Embryonic facial prominence (tissue), 1 donor: ENCODE data around the gene RNF39.

Source experiments
- DNase-seq: peaks from one replicate; pipeline ENCODE4 v3.0.0-alpha.2; 2016; ENCODE audit errors: extremely low spot score

Gene RNF39

DNA sequence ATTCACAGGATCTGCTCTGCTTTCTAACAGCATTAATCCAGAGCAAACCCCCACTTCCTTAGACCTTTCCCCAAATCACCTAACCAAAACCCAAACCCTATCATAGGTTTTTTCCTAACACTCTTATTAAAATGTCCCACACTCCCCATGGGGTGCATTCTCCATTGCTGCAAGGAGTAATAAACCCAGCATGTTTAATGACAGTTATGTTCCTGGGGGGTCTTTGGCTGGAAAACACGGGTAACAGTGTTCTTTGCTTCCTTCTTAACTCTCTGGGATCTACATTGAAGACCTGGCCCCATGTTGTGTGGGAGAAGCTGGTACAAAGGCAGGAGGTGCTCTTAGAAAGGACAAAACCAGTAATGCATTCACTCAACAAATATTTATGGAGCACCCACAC is 21.3 kb upstream of the RNF39 start:
- DNase-seq = no peak

DNA sequence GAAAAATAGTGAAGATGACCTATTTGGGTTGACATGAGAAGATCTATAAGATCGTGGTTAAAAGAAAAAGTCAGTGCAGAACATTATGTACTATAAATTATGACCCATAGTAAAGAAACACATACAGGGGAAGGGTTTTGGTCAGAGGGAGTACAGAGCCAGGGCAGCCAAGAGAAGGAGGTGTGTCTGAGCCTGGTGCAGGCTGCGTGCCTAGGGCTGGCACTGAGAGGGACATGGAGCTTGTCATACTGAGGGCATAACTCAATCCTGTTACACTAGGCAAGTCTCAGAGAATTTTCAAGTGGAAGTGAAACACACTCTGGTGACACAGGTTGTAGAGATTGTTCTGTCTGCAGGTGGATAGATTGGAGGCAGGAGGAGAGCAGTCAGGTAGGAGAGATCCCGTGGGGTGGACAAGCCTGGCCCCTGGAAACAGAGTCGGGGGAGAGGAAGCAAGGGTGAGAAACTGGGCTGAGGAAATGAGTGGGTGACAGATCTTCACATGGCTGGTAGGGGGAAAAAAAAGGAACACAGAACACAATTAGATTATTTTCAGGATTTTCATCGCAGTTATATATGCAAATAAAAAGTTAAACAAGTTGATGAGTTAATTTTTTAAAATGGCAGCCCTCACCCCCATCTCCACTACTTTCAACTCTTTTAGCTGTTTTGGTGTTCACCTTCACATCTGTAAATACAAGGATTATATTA is 18.5 kb upstream of the RNF39 start:
- DNase-seq = no peak

DNA sequence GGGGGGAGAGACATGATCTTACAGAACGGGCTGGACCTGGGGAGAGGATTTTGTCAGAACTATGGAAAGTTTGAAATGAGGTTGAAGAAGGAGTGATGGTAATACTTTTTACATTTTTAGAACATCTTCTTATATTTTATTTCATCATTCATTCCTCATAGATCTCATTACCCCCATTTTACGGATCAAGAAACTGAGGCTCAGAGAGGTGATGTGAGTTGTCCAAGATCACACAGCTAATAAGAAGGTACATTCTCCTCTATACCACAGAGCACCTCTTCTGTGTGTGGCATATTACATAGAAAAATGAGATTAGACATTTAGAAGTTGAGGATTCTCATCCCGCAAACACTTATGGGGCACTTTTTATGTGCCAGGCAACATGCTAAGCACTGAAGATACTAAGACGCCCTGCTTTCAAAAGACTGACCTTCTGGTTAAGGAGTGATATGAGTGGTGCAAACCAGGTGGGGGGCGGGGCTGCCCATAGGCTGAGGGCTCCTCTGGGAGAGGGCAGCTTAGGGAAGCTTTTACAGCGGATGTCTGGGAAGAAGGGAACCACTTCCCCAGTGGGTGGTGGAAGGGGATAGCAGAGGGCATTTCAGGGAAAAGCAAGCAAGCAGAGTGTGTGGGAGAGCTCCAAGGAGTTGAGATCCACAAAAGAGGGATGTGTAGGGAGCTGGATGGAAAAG is 17.4 kb upstream of the RNF39 start:
- DNase-seq = no peak

DNA sequence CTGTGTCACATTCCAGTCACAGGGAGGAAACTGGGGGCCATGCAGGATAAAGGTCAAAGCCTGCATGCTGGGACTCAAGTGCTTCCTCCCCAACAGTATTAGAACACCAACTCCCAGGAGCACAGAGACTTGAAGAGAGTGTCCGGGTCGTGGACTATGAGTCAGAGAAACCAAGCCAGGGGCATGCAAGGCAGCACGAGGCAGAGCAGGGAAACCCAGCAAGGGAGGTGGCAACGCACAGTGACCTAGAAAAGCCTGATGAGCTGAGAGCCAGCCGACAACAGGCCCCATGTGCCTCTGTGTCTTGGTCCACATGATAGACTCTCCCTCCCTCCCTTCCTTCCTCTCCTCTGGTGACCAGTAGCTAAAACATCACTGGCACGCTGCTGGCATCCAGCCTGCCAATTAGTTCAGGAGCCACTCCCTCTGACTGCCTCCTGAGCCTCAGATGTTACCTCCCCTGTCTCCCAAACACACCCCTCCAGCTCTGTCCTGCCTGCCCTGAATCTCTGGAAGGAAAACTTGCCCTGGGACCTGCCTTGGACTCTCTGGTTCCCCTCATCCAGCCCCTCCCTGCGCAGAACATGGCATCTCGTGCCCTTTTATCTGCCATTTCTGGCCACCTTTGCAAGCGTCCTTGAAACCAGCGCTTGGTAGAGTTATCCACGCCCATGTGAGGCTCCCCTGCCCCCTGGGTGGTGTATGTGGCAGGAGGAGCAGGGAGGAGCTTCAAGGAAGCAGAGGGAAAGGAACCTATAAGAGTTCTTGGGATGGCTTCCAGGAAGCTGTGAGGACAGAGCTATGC is 16.2 kb upstream of the RNF39 start:
- DNase-seq = no peak

DNA sequence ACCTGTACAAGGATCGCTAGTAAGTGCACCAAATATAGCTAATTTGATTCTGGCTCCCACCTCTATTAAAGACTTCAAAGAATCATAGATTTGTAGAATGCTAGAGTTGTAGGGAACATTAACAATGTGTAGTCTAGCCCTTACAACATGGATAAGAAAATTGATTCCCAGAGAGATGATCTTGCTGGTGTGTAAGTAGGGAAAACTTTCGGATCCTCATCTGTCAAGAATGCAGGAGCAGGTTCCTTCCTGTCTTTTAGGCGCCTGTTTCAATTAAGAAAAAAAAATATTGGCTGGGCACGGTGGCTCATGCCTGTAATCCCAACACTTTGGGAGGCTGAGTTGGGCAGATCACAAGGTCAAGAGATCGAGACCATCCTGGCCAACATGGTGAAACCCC is 12.3 kb upstream of the RNF39 start:
- DNase-seq = no peak

DNA sequence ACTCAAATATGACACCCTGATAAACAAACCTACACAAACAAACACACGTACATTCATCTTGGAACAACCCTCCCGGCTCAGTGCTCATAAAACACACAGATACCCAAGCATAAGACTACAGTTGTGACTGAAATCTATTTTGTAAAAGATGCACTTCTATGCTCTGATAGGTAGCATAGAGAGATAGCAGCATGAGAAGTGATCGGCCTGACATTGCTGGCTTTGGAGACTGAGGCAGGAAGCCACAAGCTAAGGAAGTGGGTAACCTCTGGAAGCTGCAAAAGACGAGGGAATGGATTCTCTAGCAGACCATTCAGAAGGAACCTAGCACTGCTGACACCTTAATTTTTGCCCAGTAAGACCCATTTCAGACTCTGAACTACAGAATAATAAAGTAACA is 1.6 kb upstream of the RNF39 start:
- DNase-seq = no peak

DNA sequence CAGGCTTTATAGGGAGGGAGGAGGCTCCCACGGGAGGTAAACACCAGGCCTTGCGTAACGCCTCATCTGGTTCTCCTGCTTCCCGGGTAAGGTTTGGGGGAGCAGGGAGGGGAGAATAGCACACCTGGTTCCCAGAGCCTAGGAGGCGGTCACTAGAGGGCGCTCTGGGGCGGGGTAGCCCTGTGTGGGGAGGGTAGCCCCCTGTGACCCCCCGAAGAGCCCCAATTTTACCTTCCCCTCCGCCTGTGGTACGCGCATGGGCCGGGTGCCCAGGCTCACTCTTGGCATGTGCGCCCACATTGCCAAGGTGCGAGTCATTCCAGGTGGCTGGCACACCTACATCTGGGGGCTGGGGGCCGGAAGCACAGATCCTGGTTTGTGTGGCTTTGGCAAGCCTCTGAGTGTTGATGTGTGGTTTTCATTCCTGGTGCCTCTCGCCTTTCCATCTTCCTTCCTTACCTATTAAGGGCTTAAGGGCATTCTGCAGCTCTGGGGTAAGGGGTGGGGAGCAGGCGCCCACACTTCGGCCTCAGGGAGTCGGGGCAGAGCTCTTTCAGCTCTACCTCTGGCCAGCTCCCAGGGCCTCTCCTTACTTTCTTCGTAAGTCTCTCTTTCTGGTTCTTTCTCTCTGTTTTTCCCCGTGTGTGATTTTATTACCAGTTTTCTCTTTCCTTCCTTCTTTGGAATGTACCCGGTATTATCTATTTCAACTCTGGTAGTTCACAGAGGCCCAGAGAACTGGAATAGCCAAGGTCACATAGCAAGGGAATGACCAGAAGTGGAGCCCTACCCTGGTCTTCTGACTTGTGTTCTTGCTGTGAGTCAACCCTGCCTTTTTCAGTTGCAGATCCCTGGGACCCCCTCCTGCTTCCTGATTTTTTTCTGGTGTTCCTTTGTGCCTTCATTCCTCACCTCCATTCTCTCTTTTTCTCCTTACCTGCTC is 492 bp upstream of the RNF39 start:
- no peak for DNase-seq

DNA sequence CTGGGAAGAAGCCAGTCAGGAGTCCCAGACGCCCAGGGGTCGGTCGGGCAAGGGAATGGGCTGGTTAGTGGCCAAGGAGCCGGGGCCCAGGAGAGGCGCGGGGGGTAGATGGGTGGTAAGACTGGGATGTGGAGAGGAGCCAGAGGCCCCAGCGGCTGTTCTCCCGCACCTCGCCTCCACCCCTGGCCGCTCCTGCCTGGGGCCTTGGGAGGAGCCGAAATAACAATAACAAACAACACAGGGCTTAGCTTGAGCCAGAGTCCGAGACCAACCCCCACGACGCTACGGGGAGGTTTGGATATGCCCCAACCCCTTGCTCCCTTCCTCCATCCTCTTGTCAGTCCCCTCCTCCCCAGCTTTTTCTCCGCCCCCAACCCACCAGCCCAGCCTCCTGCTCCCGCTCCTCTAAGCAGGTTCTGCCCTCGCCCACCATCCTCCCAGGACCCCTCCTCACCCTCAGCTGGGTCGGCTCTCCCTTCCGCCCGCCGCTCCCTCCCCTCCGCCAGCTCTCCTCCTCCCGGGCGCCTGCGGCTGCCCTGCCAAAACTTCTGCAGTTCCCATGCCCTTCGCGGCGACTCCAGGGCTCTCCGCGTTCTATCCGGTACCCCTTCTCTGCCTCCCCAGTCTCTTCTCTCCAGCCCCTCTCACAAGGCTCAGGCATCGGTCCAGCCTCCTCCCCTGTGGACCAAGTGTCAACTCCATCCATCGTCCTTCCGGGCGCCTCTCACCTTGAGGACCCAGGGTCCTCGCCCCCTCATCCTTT is 1.1 kb downstream of the RNF39 start:
- DNase-seq = no peak

DNA sequence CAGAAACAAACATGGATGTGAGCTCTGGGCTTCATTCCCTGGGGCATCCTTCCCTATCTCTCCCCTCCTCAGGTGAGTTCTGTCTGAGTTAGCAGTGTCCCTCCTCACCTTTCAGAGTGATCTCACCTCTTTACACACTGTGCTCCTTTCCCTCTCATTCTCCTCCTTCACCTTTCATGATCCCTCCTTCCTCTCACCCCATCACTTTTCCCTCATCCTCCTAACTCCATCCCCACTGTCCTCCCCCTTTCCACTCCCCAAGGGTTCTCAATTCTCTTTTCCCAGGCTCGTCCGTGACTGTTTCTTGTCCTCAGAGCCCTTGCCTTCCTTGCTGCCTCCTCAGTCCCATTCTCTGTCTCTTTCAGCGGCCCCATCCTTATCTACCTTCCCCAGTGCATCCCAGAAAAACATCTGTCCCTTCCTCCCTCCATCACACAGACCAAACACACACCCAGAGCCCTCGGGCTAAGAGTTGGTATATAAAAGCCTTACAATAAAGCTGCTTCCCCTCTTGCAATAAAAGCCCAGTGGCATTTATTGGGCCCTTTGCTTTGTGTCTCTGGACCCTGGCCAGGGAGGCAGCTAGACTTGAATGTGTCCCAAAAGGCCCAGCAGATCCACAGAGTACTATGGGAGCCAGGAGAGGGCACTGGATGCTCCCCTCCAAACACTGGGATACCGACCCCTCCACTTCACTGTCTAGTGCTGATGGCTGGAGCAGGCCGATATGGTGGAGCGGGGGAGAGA is 1.9 kb downstream of the RNF39 start:
- DNase-seq = no peak

DNA sequence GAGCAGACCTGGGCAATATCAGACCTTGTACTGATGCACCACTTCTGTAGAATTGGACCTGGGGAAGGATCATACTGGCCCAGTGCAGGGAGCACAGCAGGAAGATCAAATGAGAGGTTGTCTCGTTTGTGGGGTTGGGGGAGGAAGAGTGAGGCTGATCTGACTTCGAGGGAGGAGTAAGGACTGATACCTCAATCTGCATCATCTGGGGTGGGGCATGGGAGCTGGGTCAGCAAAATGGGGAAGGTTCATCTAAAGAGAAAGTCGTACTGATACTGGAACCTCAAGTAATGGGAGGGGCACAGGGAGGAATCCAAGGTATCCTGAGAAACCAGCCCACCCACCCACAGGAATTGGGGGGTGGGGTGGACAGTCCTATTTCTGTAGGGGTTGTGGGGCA is 3.7 kb downstream of the RNF39 start:
- no peak for DNase-seq

DNA sequence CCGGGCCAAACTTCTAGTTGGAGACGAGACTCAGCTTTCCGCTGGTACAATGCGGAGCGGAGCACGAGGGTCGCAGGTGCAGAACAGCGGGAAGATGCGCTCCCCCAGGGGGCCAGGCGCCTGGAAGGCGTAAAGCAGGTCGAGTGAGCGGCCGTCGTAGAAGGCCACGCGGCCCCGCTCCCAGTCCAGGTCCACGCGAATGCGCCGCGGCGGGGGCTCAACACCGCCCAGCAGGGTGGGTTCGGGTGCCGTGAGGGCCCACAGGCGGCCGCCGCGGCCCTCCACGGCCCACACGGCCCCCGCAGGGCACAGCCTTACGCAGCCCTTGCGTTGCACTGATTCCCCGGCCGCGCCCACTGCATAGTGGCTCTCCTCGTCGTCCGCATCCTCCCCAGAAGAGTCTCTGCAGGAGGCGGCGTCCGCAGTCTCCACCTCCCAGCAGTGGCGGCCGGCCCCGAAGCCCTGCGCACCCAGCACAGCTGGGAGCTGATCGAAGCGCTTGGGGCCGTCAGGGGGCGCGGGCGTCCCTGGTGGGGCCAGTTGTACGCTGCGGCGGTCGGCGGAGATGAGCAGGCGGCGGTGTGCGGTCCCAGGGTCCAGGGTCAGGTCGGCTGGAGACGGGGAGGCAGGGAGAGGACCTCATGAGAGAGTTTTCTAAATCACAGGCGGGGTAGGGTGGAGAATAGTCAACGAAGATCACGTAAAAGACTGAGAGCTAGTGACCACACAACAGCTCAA is 4.3 kb downstream of the RNF39 start:
- no peak for DNase-seq

DNA sequence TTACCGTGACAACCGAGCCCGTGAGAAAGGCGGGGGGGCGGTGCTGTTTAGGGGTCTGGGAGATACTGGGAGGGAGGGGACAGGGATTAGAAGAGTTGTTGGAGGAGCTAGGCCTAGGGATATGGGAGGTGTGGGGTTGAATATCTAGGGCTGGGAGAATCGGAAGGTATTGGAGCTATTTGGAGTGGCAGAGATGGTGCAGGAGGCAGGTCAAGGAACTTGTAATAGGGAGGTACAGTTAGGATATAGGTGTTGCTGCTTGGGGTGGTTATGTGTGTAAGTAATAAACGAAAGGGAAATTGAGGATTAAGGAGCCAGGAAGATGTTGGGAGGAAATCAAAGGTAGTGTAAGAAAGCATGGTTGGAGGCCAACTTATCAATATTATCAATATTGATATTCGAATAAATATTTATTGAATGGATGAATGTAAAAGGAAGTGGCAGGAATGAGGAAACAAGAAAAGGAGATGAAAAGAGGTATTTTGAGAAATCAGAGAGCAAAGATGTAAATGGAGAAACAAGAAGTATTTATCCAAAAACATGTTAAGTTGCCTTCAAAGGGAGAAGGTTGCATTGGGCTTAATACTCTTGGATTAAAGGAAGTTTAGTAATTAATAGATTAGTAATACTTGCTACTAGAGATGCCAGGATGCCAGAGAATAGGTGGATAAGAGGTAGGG is 8.0 kb downstream of the RNF39 start:
- no peak for DNase-seq

DNA sequence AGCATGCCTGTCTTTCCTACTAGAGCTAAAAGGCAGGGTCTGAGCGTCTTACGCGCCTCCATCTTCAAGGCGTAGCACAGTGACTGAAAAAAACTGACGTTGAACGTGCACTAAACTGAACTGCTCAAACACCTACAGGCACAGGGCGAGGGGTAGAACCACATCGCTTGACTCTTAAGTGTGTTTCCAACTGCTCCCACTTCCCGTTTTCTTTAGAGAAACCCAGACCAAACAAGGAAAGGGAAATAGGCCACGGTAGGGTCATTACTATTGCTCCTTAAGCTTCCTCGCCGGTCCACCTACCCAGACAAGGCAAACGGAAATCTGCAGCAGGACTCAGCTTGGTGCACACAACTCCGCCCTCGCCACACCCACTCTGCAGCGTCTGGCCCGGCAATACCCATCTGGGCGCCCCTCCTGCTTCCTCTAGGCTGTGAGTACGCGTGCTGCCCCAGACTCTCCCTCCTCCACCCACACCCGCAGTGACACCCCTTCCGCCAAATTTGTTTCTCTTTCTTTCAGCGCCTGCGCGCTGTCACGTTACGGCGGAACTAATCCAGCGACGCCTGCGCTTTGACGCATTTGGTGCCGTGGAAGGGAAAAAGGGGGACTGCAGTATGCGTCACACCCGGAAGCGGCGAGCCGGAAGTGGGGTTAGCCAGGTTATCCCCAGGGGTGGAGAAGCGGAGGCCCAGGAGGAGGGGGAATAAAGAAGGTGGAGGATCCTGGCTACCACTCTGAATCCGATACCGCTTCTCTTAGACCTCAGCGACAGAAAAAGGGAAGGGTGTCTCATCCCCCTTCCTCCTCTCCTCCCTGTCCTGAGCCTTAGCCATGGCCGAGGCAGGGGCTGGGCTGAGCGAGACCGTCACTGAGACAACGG is 8.8 kb downstream of the RNF39 start, which contains the start of gene PPP1R11:
PPP1R11 (plus strand) TSS at position 622 of the 883 bp plus-strand sequence; CDS start at position 835, 213 bp downstream.
- DNase-seq = peak; percentile 99

DNA sequence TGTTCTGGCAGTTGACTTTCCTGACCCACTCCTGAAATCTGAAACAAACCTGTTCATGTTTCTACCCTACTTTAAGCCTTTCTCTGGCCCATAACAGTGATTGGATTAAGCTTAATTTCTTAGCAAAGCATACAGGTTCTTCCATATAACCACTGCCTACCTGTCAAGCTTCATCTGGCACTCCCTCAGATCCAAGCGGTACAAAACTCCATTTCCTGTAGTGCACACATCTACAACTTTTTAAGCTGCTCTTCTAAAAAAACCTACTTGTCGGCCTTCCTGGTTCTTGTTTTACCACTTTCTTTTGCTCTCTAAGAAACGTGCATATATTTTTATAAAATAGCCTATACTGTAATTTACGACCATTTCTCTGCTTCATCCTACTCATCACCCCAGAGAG is 9.5 kb downstream of the RNF39 start:
- DNase-seq = no peak

DNA sequence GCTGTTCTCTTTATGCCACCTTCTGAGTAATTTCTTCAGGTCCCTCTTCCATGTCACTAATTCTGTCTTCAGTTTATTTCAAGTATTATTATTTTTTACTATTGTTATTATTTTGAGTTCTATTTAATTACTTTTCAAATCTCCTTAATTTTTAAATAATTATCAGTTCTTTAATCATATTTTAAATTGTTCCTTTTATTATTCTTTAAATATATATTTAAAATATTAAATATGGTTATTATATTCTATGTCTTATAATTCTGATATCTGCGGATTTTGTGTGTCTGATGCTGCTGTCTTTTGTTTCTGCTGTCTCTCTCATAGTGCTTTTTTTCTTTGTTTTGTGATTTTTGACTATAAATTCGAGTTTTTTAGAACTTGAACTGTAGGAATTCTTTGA is 12.3 kb downstream of the RNF39 start:
- DNase-seq = no peak

DNA sequence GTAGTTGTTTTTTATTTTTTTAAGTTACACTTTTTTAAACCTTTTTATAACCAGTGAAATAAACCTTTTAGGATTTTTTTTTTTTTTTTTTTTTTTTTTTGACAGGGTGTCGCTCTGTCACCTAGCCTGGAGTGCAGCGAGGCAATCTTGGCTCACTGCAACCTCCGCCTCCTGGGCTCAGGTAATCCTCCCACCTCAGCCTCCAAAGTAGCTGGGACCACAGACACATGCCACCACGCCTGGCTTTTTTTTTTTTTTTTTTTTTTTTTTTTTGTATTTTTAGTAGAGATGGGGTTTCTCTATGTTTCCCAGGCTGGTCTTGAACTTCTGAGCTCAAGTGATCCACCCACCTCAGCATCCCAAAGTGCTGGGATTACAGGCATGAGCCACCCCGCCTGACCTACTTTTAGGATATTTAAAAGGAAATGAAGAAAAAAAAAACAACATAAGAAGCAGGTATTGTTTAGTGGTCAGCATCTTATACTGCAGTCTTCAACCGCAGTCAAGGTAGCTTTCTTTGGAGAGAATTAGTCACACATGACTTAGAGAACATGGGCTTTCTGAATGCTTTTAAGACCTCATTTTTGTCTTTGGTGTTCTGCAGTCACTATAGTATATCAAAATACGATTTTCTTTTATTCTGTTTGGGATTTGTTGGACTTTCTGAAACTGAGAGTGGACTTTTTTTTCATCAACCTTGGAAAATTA is 12.9 kb downstream of the RNF39 start:
- no peak for DNase-seq

DNA sequence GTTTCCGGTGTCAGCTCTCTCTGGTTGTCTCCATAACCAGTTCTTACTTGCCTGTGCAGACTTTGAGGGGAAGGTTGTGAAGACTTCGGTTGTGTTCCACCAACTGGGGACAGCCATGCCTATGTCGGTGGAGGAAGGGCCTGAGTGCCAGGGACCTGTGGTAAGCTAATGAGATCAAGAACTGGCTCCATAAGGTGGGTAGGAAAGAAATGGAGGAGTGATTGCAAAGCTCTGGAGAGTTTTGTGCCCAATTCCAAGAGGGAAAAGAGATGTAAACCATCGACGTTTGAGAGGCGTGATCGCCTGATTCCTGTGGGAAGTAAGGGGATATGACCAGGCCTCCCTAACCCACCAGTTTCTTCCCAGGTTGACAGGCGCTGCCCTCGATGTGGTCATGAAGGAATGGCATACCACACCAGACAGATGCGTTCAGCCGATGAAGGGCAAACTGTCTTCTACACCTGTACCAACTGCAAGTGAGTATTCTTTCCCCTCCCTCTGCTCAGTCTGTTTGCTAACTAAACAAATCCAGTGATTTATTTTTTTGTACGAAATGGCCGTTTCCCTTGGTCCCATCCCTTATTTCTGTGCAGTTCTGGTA is 13.6 kb downstream of the RNF39 start:
- DNase-seq = no peak
